PC-9 (cell line): ENCODE measurements around the gene FNBP1L. TPM values are rescaled to one million over a fixed set of nuclear protein-coding genes. Genes with fewer than 3 reads are reported as not detected.

Experiments
- BruUV-seq: library from RNA; stranded (reverse); fragments of 400-500 nt; replicated peaks from 2 replicates; lab custom pipeline; 2021; lab: Mats Ljungman, UMichigan
- CTCF ChIA-PET: fragments of 300-600 bp; sonication (Branson Sonifier 250); formaldehyde crosslinking; loops from one replicate; lab custom pipeline; 2022; ENCODE audit warnings: antibody characterized with exemption; lab: Charles Lee
- POLR2A ChIA-PET: fragments of 300-600 bp; sonication (Branson Sonifier 250); formaldehyde crosslinking; loops from one replicate; lab custom pipeline; 2022; ENCODE audit warnings: antibody characterized with exemption; ENCODE audit not compliant: unreplicated experiment; lab: Charles Lee
- DNase-seq, 2 experiments: peaks; one replicate each; pipeline versions ENCODE4 v3.0.0 to v3.0.0-alpha.2; 2015 to 2022; ENCODE audit warnings: mixed read lengths in 1 of 2
- H2AFZ ChIP-seq: fragments of 200-600 bp; sonication (generic); 2 replicates; pipeline ENCODE4 v1.8.1; 2017; ENCODE audit warnings: antibody characterized with exemption
- H3F3A ChIP-seq: fragments of 200-600 bp; sonication (generic); 2 replicates; pipeline ENCODE4 v1.8.1; 2017; ENCODE audit warnings: antibody characterized with exemption, mild to moderate bottlenecking, low read depth; ENCODE audit not compliant: insufficient read depth
- H3K27ac ChIP-seq: fragments of 200-600 bp; sonication (generic); 2 replicates; pipeline ENCODE4 v1.6.1; 2016; ENCODE audit warnings: mixed run types
- H3K27me3 ChIP-seq: fragments of 200-600 bp; sonication (generic); 2 replicates; pipeline ENCODE4 v1.6.1; 2016; ENCODE audit warnings: low read depth, mixed run types; ENCODE audit not compliant: insufficient read depth
- H3K36me3 ChIP-seq: fragments of 200-600 bp; sonication (generic); 2 replicates; pipeline ENCODE4 v1.6.1; 2016; ENCODE audit warnings: low read depth, mixed run types
- H3K4me1 ChIP-seq: fragments of 200-600 bp; sonication (generic); replicated peaks from 2 replicates; pipeline ENCODE4 v1.6.1; 2016; ENCODE audit warnings: mixed run types; ENCODE audit not compliant: insufficient read depth
- H3K4me2 ChIP-seq: fragments of 200-600 bp; sonication (generic); 2 replicates; pipeline ENCODE4 v1.6.1; 2017; ENCODE audit warnings: mixed run types
- H3K4me3 ChIP-seq: fragments of 200-600 bp; sonication (generic); 2 replicates; pipeline ENCODE4 v1.6.1; 2016; ENCODE audit warnings: mixed run types
- H3K79me2 ChIP-seq: fragments of 200-600 bp; sonication (generic); 2 replicates; pipeline ENCODE4 v1.6.1; 2017; ENCODE audit warnings: low read depth, mixed run types
- H3K9me2 ChIP-seq: fragments of 200-600 bp; sonication (generic); 2 replicates; pipeline ENCODE4 v1.8.1; 2017; ENCODE audit warnings: mild to moderate bottlenecking; ENCODE audit not compliant: insufficient read depth
- H3K9me3 ChIP-seq: fragments of 200-600 bp; sonication (generic); 2 replicates; pipeline ENCODE4 v1.8.1; 2016; ENCODE audit warnings: low read depth; ENCODE audit not compliant: insufficient read depth
- H4K20me1 ChIP-seq: fragments of 200-600 bp; sonication (generic); 2 replicates; pipeline ENCODE4 v1.8.1; 2017; ENCODE audit not compliant: insufficient read depth
- CTCF ChIP-seq: fragments of 200-600 bp; sonication (generic); conservative IDR thresholded peaks from 2 replicates; pipeline ENCODE4 v1.6.1; 2017; ENCODE audit warnings: mixed run types, antibody characterized with exemption, mild to moderate bottlenecking, moderate library complexity
- EZH2 ChIP-seq: fragments of 200-600 bp; sonication (generic); IDR thresholded peaks from 2 replicates; pipeline ENCODE4 v1.8.0; 2017; ENCODE audit warnings: antibody characterized with exemption, low read depth
- intact Hi-C: fragments of 100-400 bp; cut with micrococcal nuclease; formaldehyde crosslinking; loops from one replicate; pipeline ENCODE4 v1.10.0; 2022; ENCODE audit not compliant: unreplicated experiment
- total RNA-seq: library from RNA; stranded (reverse); gene quantifications from 2 replicates; pipeline ENCODE4 v1.2.3, GENCODE V29; 2021

Gene FNBP1L
- total RNA-seq, 1 experiment from 2014 or later: 34.3 TPM

GRCh38 chr1:93575621-93576284 lies 127.8 kb downstream of the FNBP1L start:
- Histone ChIP-seq H3F3A (peaks cover 96% of the 10 kb centered on the region), H3K4me1 (peaks cover 27% of the 10 kb centered on the region), H3K4me2 (no peak overlapping the region), H2AFZ (no peak overlapping the region), H3K27ac (0 out of 2 replicates have a peak overlapping the region, but pooled peaks have one; percentile 4), H3K9me3 (no peaks in the 10 kb centered on the region), H4K20me1 (peaks cover 80% of the 10 kb centered on the region), H3K9me2 (no peaks in the 10 kb centered on the region), H3K36me3 (peaks cover 79% of the 10 kb centered on the region), H3K79me2 (peaks cover 89% of the 10 kb centered on the region), H3K27me3 (no peaks in the 10 kb centered on the region), H3K4me3 (no peak overlapping the region)
- intact Hi-C loops: loop anchor here (5.0 kb wide), 1 partner anchor 252 kb away; no protein-coding TSS in a partner anchor
- TF ChIP-seq CTCF: no peak
- no peak for TF ChIP-seq EZH2
- ChIA-PET CTCF (no interaction called here), POLR2A (no interaction called here)
- BruUV-seq: no TSS peak
- no peak for DNase-seq

GRCh38 chr1:93576346-93576745 lies 128.4 kb downstream of the FNBP1L start:
- Histone ChIP-seq H3K9me3 (no peaks in the 10 kb centered on the region), H3K4me1 (peaks cover 33% of the 10 kb centered on the region), H3K36me3 (peaks cover 79% of the 10 kb centered on the region), H2AFZ (no peak overlapping the region), H3K27me3 (no peaks in the 10 kb centered on the region), H3K4me3 (no peak overlapping the region), H3K9me2 (no peaks in the 10 kb centered on the region), H3F3A (peaks cover 96% of the 10 kb centered on the region), H3K27ac (no peak overlapping the region), H3K79me2 (peaks cover 89% of the 10 kb centered on the region), H3K4me2 (no peak overlapping the region), H4K20me1 (peaks cover 80% of the 10 kb centered on the region)
- no TSS peak for BruUV-seq
- ChIA-PET CTCF (interaction anchor here (0.6 kb wide), 1 partner anchor 55 kb away, joined by 18 read pairs; no protein-coding TSS in a partner anchor), POLR2A (no interaction called here)
- no peak for TF ChIP-seq CTCF
- no peak for TF ChIP-seq EZH2
- intact Hi-C loops: loop anchor here (5.0 kb wide), 1 partner anchor 251 kb away; no protein-coding TSS in a partner anchor
- DNase-seq: no peak

GRCh38 chr1:93576746-93577145 lies 128.8 kb downstream of the FNBP1L start:
- Histone ChIP-seq H3K4me3 (no peak overlapping the region), H3K79me2 (peaks cover 89% of the 10 kb centered on the region), H4K20me1 (peaks cover 78% of the 10 kb centered on the region), H2AFZ (no peak overlapping the region), H3K4me2 (no peak overlapping the region), H3K36me3 (peaks cover 79% of the 10 kb centered on the region), H3K9me2 (no peaks in the 10 kb centered on the region), H3K27me3 (no peaks in the 10 kb centered on the region), H3K4me1 (peaks cover 37% of the 10 kb centered on the region), H3K27ac (no peak overlapping the region), H3F3A (peaks cover 96% of the 10 kb centered on the region), H3K9me3 (no peaks in the 10 kb centered on the region)
- BruUV-seq: no TSS peak
- ChIA-PET POLR2A (no interaction called here), CTCF (interaction anchor here (0.6 kb wide), 1 partner anchor 54 kb away, joined by 18 read pairs; no protein-coding TSS in a partner anchor)
- intact Hi-C loops: loop anchor here (5.0 kb wide), 1 partner anchor 251 kb away; no protein-coding TSS in a partner anchor
- TF ChIP-seq CTCF: no peak
- no peak for TF ChIP-seq EZH2
- DNase-seq: no peak
